ENCODE results near the gene KLHL17. TPM values are rescaled to one million over a fixed set of nuclear protein-coding genes. Genes with fewer than 3 reads are reported as not detected.

Gene KLHL17
- total and polyA plus RNA-seq, 10 of the 15 experiments (the other 5 are each of a cell fraction or from before 2014, with no cell fraction given) = 0.03 to 30.6 (median 5.3) TPM

GRCh38 chr1:954927-955326, 5.5 kb upstream of the KLHL17 start:
- no peak for ATAC-seq
- H3K27ac ChIP-seq (ENCODE audit: control insufficient read depth, insufficient read depth) = no peak overlapping the region
- H3K9ac ChIP-seq (ENCODE audit: control insufficient read depth, insufficient read depth, low read length) = no peak overlapping the region
- no peaks in the 10 kb centered on the region for H3K27me3 ChIP-seq (replicated peaks in 1 of 2; ENCODE audit: control insufficient read depth in 2 of 2, insufficient read depth in 2 of 2, low read length in 1 of 2)
- peaks cover 20% of the 10 kb centered on the region for H3K79me2 ChIP-seq (ENCODE audit: control insufficient read depth, insufficient read depth, low read length)
- ChIA-PET RAD21 (ENCODE audit: unreplicated experiment) (no interaction called here), POLR2A (no interaction called here), CTCF (no interaction called here), SMC1A (ENCODE audit: uncharacterized antibody, unreplicated experiment) (no interaction called here)
- no peaks in the 10 kb centered on the region for H3K9me3 ChIP-seq (replicated peaks; ENCODE audit: control insufficient read depth, insufficient read depth, low read length)
- in situ Hi-C loops (cut with MboI) (no loop called here), intact Hi-C loops (cut with micrococcal nuclease; ENCODE audit: unreplicated experiment) (no loop called here)
- H3K4me1 ChIP-seq (ENCODE audit: control insufficient read depth, insufficient read depth, low read length) = peaks cover 10% of the 10 kb centered on the region
- BruUV-seq (replicated peaks) = no TSS peak
- no peak overlapping the region for H3K4me2 ChIP-seq (ENCODE audit: control insufficient read depth, insufficient read depth)
- WGBS (ENCODE audit: insufficient coverage, insufficient replicate concordance, low lambda C conversion rate, missing lambda C conversion rate) = 95% methylated on average over 13 of the region's 13 CpGs
- H4K20me1 ChIP-seq (ENCODE audit: control insufficient read depth, insufficient read depth) = peaks cover 3% of the 10 kb centered on the region; the same call in 1 of the 2 replicates
- no peak overlapping the region for H2AFZ ChIP-seq (ENCODE audit: control insufficient read depth, low read depth, low read length)
- peaks cover 18 to 49% of the 10 kb centered on the region in 2 experiments; a peak in 3 of 4 replicates for H3K36me3 ChIP-seq (ENCODE audit: control insufficient read depth in 2 of 2, insufficient read depth in 2 of 2, low read length in 1 of 2)
- DNase-seq (ENCODE audit: low read depth, low spot score) = no peak
- no peak for FAIRE-seq
- no peak overlapping the region for H3K4me3 ChIP-seq
- TF ChIP-seq POLR2A (IDR thresholded peaks at IDR 0.05; ENCODE audit: low read depth, low read length) = 0 out of 2 replicates have a peak, but pooled peaks have one; percentile 9
- TF ChIP-seq, protein P1, sequence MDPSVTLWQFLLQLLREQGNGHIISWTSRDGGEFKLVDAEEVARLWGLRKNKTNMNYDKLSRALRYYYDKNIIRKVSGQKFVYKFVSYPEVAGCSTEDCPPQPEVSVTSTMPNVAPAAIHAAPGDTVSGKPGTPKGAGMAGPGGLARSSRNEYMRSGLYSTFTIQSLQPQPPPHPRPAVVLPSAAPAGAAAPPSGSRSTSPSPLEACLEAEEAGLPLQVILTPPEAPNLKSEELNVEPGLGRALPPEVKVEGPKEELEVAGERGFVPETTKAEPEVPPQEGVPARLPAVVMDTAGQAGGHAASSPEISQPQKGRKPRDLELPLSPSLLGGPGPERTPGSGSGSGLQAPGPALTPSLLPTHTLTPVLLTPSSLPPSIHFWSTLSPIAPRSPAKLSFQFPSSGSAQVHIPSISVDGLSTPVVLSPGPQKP (IDR thresholded peaks at IDR 0.05; ENCODE audit: low read depth, low read length) = no peak

DNA sequence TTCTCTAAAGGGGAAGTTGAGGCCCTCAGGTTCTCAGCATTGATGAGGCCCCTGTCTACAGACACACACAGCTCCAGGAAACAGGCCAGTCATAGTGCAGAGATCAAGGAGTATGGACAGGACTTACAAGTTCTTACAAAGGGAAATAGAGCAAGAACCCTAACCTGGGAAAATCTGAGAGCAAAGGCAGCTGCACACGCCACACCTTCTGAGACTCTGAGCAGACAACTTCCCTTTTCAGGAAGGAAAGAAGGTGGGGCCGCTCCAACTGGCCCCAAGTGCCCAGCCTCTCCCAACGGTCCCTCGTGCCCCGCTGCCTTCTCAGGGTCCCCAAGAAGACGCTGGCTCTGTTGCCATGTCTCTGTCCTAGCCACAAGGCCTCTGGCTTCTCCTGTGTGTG, 4.9 kb upstream of the KLHL17 start:
- H4K20me1 ChIP-seq (ENCODE audit: control insufficient read depth, insufficient read depth) = 0 out of 2 replicates have a peak, but pooled peaks cover under 1% of the 10 kb centered on the region
- no peak overlapping the region for H3K9ac ChIP-seq (ENCODE audit: control insufficient read depth, insufficient read depth, low read length)
- ChIA-PET CTCF (no interaction called here), SMC1A (ENCODE audit: uncharacterized antibody, unreplicated experiment) (no interaction called here), RAD21 (ENCODE audit: unreplicated experiment) (no interaction called here), POLR2A (no interaction called here)
- H3K4me3 ChIP-seq = no peak overlapping the region
- ATAC-seq (no peak), DNase-seq (ENCODE audit: low read depth, low spot score) (no peak), FAIRE-seq (no peak)
- H3K36me3 ChIP-seq (ENCODE audit: control insufficient read depth in 2 of 2, insufficient read depth in 2 of 2, low read length in 1 of 2) = peaks cover 14 to 45% of the 10 kb centered on the region in 2 experiments; a peak in 3 of 4 replicates
- H3K4me2 ChIP-seq (ENCODE audit: control insufficient read depth, insufficient read depth) = no peak overlapping the region
- in situ Hi-C loops (cut with MboI) (no loop called here), intact Hi-C loops (cut with micrococcal nuclease; ENCODE audit: unreplicated experiment) (no loop called here)
- H2AFZ ChIP-seq (ENCODE audit: control insufficient read depth, low read depth, low read length) = no peak overlapping the region
- no peak for TF ChIP-seq NR2C1 (IDR thresholded peaks at IDR 0.05)
- TF ChIP-seq DPF2 (IDR thresholded peaks at IDR 0.05) = no peak
- no peak for TF ChIP-seq NFIC (IDR thresholded peaks at IDR 0.05; ENCODE audit: low read depth, low read length)
- TF ChIP-seq SUZ12 (IDR thresholded peaks at IDR 0.05; ENCODE audit: unreplicated experiment) = no peak
- no peak for TF ChIP-seq BRCA1 (IDR thresholded peaks at IDR 0.05; ENCODE audit: low read depth, low read length)
- TF ChIP-seq STAT1 (conservative IDR thresholded peaks at IDR 0.05) = no peak
- H3K79me2 ChIP-seq (ENCODE audit: control insufficient read depth, insufficient read depth, low read length) = peaks cover 20% of the 10 kb centered on the region
- no peaks in the 10 kb centered on the region for H3K9me3 ChIP-seq (replicated peaks; ENCODE audit: control insufficient read depth, insufficient read depth, low read length)
- no peaks in the 10 kb centered on the region for H3K27me3 ChIP-seq (replicated peaks in 1 of 2; ENCODE audit: control insufficient read depth in 2 of 2, insufficient read depth in 2 of 2, low read length in 1 of 2)
- TSS peak; percentile 28 for BruUV-seq (replicated peaks)
- H3K4me1 ChIP-seq (ENCODE audit: control insufficient read depth, insufficient read depth, low read length) = peaks cover 10% of the 10 kb centered on the region
- 34% methylated on average over 6 of the region's 6 CpGs for WGBS (ENCODE audit: insufficient coverage, insufficient replicate concordance, low lambda C conversion rate, missing lambda C conversion rate)
- H3K27ac ChIP-seq (ENCODE audit: control insufficient read depth, insufficient read depth) = no peak overlapping the region
